Liver (tissue), 3 donors: ENCODE results near the gene STK4.

Experiments used
- ATF3 ChIP-seq: IDR thresholded peaks from 2 replicates; pipeline ENCODE4 v1.6.1; 2016; ENCODE audit warnings: antibody characterized with exemption
- HNF4A ChIP-seq, 2 donors: conservative IDR thresholded peaks; 2 replicates each; pipeline ENCODE4 v1.6.1; 2016; ENCODE audit warnings: antibody characterized with exemption in 2 of 2, mild to moderate bottlenecking in 2 of 2
- JUND ChIP-seq, 2 donors: IDR thresholded peaks; 2 replicates each; pipeline ENCODE4 v1.6.1; 2016; ENCODE audit warnings: antibody characterized with exemption in 2 of 2
- RAD21 ChIP-seq, 2 donors: IDR thresholded peaks; 2 replicates each; pipeline ENCODE4 v1.6.1; 2016; ENCODE audit warnings: antibody characterized with exemption in 2 of 2, mild to moderate bottlenecking in 2 of 2
- REST ChIP-seq: IDR thresholded peaks from 2 replicates; pipeline ENCODE4 v1.6.1; 2016; ENCODE audit warnings: antibody characterized with exemption, mild to moderate bottlenecking
- RXRA ChIP-seq, 2 donors: IDR thresholded peaks; 2 replicates each; pipeline ENCODE4 v1.6.1; 2017 to 2018; ENCODE audit warnings: antibody characterized with exemption in 2 of 2, mild to moderate bottlenecking in 1 of 2
- SP1 ChIP-seq: IDR thresholded peaks from 2 replicates; pipeline ENCODE4 v1.6.1; 2018; ENCODE audit warnings: antibody characterized with exemption, mild to moderate bottlenecking
- TAF1 ChIP-seq: conservative IDR thresholded peaks from 2 replicates; pipeline ENCODE4 v1.6.1; 2016; ENCODE audit warnings: antibody characterized with exemption, mild to moderate bottlenecking
- YY1 ChIP-seq: IDR thresholded peaks from 2 replicates; pipeline ENCODE4 v1.6.1; 2016; ENCODE audit warnings: antibody characterized with exemption, mild to moderate bottlenecking
- TF ChIP-seq, protein P1 (sequence below): fragments of 150-350 bp; IDR thresholded peaks from 2 replicates; pipeline ENCODE4 v1.5.1; 2017; ENCODE audit warnings: improper control_type of control experiment, low read depth, low read length; ENCODE audit not compliant: missing input control
- donor health status: healthy.
- donor health status: healthy.

DNA sequence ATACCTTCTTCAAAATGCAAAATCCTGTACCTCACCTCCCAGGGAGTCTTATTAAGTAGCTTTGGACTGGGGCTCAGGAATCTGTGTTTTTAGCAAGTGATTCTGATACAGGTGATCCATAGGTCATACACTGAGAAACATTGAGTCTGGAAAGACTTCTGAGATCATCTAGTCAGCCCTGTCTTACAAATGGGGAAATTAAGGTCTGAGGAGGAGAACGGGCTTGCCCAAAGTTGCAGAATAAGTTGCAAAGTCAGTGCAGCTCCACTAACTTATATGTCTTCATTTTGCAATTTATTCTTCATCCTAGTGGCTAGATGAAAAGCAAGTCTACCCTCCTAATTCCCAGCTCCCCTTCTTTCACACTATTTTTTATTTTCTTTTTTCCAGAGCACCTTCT lies 105.8 kb downstream of the STK4 start:
- TF ChIP-seq, protein P1, sequence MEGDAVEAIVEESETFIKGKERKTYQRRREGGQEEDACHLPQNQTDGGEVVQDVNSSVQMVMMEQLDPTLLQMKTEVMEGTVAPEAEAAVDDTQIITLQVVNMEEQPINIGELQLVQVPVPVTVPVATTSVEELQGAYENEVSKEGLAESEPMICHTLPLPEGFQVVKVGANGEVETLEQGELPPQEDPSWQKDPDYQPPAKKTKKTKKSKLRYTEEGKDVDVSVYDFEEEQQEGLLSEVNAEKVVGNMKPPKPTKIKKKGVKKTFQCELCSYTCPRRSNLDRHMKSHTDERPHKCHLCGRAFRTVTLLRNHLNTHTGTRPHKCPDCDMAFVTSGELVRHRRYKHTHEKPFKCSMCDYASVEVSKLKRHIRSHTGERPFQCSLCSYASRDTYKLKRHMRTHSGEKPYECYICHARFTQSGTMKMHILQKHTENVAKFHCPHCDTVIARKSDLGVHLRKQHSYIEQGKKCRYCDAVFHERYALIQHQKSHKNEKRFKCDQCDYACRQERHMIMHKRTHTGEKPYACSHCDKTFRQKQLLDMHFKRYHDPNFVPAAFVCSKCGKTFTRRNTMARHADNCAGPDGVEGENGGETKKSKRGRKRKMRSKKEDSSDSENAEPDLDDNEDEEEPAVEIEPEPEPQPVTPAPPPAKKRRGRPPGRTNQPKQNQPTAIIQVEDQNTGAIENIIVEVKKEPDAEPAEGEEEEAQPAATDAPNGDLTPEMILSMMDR = no peak
- TF ChIP-seq REST (no peak), YY1 (no peak), SP1 (no peak), HNF4A (conservative IDR thresholded peaks at IDR 0.05) (no peak), TAF1 (no peak), JUND (IDR thresholded peaks at IDR 0.05) (no peak), RXRA (IDR thresholded peaks at IDR 0.05) (no peak), ATF3 (no peak), RAD21 (IDR thresholded peaks at IDR 0.05) (no peak)
